GM18909 (cell line): ENCODE results near the gene SPATS2L.
A peak's percentile ranks its signal among the peaks of the same experiment; 100 is the strongest.

ENCODE experiments used
- ATAC-seq: cut with Tn5 transposase; IDR thresholded peaks from one replicate; pipeline ENCODE4 v1.9.1; 2021; ENCODE audit warnings: mild to moderate bottlenecking; ENCODE audit not compliant: unreplicated experiment, poor library complexity

SPATS2L gene

DNA sequence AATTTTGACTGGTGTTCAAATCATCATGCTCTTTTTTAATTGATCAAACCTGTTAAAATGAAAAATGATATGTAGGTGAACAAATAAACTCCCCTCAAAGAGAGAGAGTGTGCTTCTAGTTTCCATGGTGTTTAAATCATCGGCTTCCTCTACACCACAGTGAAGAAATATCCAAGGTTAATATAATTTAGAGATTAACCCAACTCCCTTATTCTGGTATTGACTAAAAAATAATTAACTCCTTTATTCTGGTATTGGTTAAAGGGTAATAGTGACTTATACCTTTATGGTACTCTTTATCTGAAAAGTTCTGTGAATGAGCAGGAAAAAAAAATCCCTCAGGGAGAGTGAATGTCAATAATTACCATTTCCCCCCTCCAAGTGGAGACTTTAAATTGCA, 93.1 kb downstream of the SPATS2L start:
- no peak for ATAC-seq

DNA sequence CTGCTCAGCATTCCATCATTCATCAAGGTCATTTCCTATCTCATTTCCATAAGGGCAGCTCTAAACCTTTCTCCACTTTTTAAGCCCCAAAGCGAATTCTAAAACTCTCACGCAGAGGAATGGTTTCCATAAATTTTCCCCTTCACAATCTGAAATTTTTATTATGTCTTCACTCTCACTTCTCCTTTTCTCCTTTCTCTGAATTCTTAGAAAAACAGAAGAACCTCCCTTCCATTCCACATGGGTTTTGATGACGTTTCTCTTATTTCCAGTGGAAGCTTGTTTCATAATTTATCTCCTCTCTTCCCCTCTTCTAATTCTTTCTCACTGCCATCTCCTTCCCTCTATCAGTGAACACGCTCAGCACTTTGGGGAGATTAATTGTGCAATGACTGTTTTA, 97.3 kb downstream of the SPATS2L start:
- ATAC-seq = no peak

- no peak for ATAC-seq
Observed at GRCh38 chr2:200404615-200405014, 98.1 kb downstream of the SPATS2L start.

GRCh38 chr2:200405599-200406298, 99.3 kb downstream of the SPATS2L start:
- peak; percentile 53 for ATAC-seq

DNA sequence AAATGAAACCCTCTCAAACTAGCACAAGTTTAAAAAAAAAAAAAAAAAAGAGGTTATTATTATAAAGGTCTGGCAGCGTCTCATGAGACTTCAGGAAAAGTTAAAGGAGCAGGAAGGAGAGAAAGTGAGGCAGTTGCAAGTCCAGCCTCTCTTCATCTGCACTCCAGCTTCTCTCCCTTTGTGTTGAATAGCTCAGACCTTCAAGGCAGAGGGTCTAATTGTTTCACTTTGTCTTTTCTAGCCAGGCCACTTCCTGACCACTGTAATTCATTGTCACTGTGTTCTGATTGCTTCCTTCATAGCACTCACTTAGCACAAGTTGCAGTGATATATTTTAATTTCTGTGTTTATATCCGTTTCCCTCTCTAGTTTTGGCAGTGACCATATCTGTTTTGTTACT, 99.9 kb downstream of the SPATS2L start:
- peak; percentile 77 for ATAC-seq

- ATAC-seq = no peak
Observed at GRCh38 chr2:200408428-200409316, 102.2 kb downstream of the SPATS2L start.

GRCh38 chr2:200411831-200412230, 105.3 kb downstream of the SPATS2L start:
- no peak for ATAC-seq

DNA sequence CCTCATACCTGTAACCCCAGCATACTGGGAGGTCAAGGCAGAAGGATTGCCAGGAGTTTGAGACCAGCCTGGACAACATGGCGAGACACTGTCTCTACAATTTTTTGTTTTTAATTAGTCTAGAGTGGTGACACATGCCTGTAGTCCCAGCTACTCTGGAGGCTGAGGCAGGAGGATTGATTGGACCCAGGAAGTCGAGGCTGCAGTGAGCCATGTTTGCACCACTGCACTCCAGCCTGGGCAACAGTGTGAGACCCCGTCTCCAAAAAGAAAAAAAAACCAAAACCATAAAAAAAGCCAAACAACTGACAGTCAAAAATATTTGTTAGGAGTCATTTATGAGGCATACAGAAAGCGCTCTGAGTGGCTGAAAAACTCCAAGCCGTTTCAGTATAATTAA, 107.9 kb downstream of the SPATS2L start:
- ATAC-seq = no peak

- no peak for ATAC-seq
Observed at GRCh38 chr2:200415455-200415854, 109.0 kb downstream of the SPATS2L start.

DNA sequence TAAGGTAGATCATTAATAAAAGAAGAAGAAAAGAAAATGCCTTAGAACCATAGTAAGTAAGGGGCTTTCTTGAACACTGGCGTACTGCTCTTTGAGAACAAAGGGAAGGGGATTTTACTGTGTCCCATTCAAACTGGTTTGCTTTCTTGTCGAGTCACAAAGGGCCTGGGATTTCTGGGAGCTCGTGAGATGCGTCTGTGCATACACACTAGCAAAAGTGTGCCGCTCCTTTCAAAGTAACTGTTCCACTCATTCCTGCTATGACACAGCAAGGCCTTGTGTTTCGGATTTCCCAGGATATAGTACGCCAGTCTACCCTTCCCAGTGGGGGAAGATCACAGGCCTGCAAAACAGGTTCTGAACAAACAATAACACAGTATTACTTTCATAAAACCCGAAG, 110.4 kb downstream of the SPATS2L start:
- ATAC-seq = no peak

- ATAC-seq = no peak
Observed at GRCh38 chr2:200417366-200417765, 110.9 kb downstream of the SPATS2L start.

GRCh38 chr2:200418399-200418798, 111.9 kb downstream of the SPATS2L start:
- no peak for ATAC-seq

GRCh38 chr2:200419325-200419724, 112.8 kb downstream of the SPATS2L start:
- ATAC-seq = no peak

GRCh38 chr2:200421270-200421669, 114.8 kb downstream of the SPATS2L start:
- ATAC-seq = no peak

GRCh38 chr2:200422071-200422470, 115.6 kb downstream of the SPATS2L start:
- no peak for ATAC-seq

DNA sequence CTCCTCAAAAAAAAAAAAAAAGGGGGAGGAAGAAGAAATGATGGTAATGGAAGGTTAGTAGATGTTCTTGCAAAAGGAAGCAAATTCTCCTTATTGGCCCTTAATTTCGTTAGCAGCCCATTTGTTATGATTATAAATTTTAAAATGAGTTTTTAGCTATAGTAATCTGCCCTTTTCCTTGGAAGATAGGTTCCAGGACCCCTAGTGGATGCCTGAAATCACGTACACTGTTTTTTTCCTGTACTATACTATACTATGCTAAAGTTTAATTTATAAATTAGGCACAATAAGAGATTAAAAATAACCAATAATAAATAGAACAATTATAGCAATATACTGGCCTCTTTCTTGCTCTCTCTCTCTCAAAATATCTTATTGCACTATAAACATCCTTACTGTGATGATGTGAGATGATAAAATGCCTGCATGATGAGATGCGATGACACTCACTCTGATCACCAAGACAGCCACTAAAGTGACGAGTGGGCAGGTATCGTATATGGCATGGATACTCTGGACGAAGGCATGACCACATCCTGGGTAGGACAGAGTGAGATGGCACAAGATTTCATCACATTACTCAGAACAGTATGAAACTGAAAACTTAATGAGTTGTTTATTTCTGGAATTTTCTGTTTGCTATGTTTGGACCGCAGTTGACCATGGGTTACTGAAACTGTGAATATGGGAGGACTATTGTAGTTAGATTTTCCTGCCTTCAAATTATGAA, 116.2 kb downstream of the SPATS2L start:
- no peak for ATAC-seq

DNA sequence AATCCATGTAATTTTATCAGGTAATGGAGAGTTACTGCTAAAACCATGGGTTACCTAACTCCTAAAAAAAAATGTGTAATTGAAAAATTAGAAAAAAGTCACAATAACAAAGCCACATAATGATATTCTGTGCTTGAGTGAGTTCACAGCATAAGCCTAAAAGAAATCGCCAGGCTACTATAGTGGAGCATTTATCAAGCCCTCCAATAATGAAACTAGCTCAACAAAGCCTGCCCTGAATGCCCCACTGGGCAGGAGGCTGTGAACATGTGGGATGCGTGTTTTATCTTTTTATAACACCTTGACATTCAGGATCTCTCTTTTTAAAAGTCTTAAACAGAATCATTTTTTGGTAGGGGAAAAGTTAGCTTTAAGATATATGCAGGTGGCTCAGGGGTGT, 117.0 kb downstream of the SPATS2L start:
- ATAC-seq = no peak

DNA sequence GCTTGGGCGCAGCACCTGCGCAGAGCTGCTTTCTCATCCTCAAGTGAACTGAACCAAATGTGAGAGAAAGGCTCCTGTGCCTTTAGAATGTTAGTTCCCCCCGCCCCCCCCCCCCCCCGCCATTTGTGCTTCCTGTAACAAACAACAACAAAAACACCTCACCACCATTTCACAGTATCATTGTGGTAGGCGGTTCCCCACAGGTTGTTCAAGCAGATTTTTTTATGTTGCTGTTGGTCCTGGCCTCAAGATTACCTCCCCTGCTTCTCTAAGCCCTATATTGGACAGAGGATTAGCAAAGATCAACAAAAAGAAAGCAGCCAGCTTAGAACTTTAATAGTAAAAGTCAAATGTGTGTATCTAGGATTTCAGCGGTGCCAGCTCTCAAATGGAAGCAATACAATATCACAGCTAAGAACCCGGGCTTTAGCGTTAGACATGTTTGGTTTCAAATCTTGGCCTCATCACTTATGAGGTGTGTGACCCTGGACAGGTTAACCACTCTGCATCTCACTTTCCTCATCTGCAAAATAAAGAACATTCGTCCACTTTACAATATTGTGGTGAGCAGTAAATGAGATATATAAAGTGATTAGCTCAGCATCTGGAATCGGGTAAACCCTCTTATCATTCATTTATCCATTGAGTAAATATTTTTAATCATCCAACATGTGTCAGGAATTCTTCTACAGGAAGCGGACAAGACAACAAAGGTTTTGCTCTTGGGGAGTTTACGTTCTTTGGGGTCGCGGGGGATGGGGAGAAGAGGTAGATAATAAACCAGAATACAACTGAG, 118.7 kb downstream of the SPATS2L start:
- no peak for ATAC-seq

GRCh38 chr2:200426754-200427153, 120.3 kb downstream of the SPATS2L start:
- ATAC-seq = no peak

GRCh38 chr2:200428961-200429665, 122.6 kb downstream of the SPATS2L start:
- ATAC-seq = peak; percentile 65
